ENCODE results near the gene MEIS2. TPM values are rescaled to one million over a fixed set of nuclear protein-coding genes. Genes with fewer than 3 reads are reported as not detected.

Gene MEIS2
- total and polyA plus RNA-seq, 2 donors (not counting 3 experiments of a cell fraction or from before 2014, with no cell fraction given) = 22.5 to 26.2 TPM

- DNase-seq (ENCODE audit: low read depth, low spot score) (no peak), FAIRE-seq (no peak)
- TF ChIP-seq JUN (IDR thresholded peaks at IDR 0.05; ENCODE audit: borderline replicate concordance, insufficient read depth, insufficient read length, low read depth) = no peak
- no peak for TF ChIP-seq GATA2 (IDR thresholded peaks at IDR 0.05; ENCODE audit: insufficient read depth, insufficient read length, low read depth, low read length)
- TF ChIP-seq POLR2AphosphoS5 (IDR thresholded peaks at IDR 0.05; ENCODE audit: insufficient read depth, low read depth, low read length) = no peak
- no peak for TF ChIP-seq FOS (IDR thresholded peaks at IDR 0.05; ENCODE audit: borderline replicate concordance, insufficient read depth, low read length)
- TF ChIP-seq EZH2 (IDR thresholded peaks at IDR 0.05; ENCODE audit: borderline replicate concordance, low read depth, low read length, severe bottlenecking) = no peak
- TF ChIP-seq, protein P1, sequence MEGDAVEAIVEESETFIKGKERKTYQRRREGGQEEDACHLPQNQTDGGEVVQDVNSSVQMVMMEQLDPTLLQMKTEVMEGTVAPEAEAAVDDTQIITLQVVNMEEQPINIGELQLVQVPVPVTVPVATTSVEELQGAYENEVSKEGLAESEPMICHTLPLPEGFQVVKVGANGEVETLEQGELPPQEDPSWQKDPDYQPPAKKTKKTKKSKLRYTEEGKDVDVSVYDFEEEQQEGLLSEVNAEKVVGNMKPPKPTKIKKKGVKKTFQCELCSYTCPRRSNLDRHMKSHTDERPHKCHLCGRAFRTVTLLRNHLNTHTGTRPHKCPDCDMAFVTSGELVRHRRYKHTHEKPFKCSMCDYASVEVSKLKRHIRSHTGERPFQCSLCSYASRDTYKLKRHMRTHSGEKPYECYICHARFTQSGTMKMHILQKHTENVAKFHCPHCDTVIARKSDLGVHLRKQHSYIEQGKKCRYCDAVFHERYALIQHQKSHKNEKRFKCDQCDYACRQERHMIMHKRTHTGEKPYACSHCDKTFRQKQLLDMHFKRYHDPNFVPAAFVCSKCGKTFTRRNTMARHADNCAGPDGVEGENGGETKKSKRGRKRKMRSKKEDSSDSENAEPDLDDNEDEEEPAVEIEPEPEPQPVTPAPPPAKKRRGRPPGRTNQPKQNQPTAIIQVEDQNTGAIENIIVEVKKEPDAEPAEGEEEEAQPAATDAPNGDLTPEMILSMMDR (IDR thresholded peaks at IDR 0.05; ENCODE audit: extremely low read depth in 1 of 2, insufficient read depth in 1 of 2, low read depth in 1 of 2, low read length in 2 of 2) = no peak
- TF ChIP-seq, protein P2, sequence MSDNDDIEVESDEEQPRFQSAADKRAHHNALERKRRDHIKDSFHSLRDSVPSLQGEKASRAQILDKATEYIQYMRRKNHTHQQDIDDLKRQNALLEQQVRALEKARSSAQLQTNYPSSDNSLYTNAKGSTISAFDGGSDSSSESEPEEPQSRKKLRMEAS (IDR thresholded peaks at IDR 0.05; ENCODE audit: insufficient read depth, insufficient read length) = no peak
- TF ChIP-seq POLR2A (IDR thresholded peaks at IDR 0.05; ENCODE audit: low read depth, low read length) = no peak
- TF ChIP-seq MYC (IDR thresholded peaks at IDR 0.05; ENCODE audit: low read depth, low read length) = no peak
- Histone ChIP-seq H3K4me3 (replicated peaks in 1 of 3; ENCODE audit: insufficient read depth in 1 of 3, low read depth in 1 of 3, low read length in 3 of 3) (no peak overlapping the region), H3K4me2 (ENCODE audit: insufficient read depth, low read length) (no peak overlapping the region), H3K79me2 (ENCODE audit: control insufficient read depth, insufficient read depth, low read length) (no peaks in the 10 kb centered on the region), H3K9me1 (replicated peaks; ENCODE audit: control insufficient read depth, extremely low read depth, insufficient read depth, low read length) (no peaks in the 10 kb centered on the region), H3K27me3 (ENCODE audit: control insufficient read depth in 2 of 2, insufficient read depth in 2 of 2, low read length in 2 of 2) (peaks cover 66 to 94% of the 10 kb centered on the region in 2 experiments), H2AFZ (ENCODE audit: low read depth, low read length) (no peak overlapping the region), H3K9ac (replicated peaks; ENCODE audit: extremely low read depth, insufficient read depth, low read length) (no peak overlapping the region), H3K27ac (ENCODE audit: insufficient read depth, low read depth, low read length) (no peak overlapping the region), H4K20me1 (replicated peaks; ENCODE audit: control insufficient read depth, extremely low read depth, insufficient read depth, low read length) (no peaks in the 10 kb centered on the region), H3K36me3 (ENCODE audit: control insufficient read depth in 2 of 2, extremely low read depth in 1 of 2, insufficient read depth in 2 of 2, low read length in 2 of 2) (no peaks in the 10 kb centered on the region), H3K9me3 (replicated peaks; ENCODE audit: control insufficient read depth, insufficient read depth, low read length) (no peaks in the 10 kb centered on the region), H3K4me1 (ENCODE audit: control insufficient read depth, extremely low read depth, insufficient read depth, low read length) (peaks cover 4% of the 10 kb centered on the region)
- no TSS peak for BruUV-seq (replicated peaks)
- POLR2A ChIA-PET = no interaction called here
- intact Hi-C loops (cut with micrococcal nuclease) = loop anchor here (5.0 to 10.0 kb wide), 3 partner anchors 463 to 1591 kb away; no protein-coding TSS in a partner anchor
- dilution Hi-C loops (cut with MboI; ENCODE audit: extremely low pct_ligation_motif_present, low sequenced_read_pairs) = no loop called here
- CTCF ChIA-PET = interaction anchor here (1.2 to 6.8 kb wide), 4 partner anchors 27 to 226 kb away, joined by 5 to 53 read pairs (median 8); no protein-coding TSS in a partner anchor
Observed at GRCh38 chr15:37107744-37108380, 7.5 kb upstream of the MEIS2 start.
